HG02623 (cell line): ENCODE measurements around the gene NAPSA.
A peak's percentile ranks its signal among the peaks of the same experiment; 100 is the strongest.
"Not testable (repeated sequence)": the region's sequence is repeated elsewhere in the genome, so short reads cannot be mapped to it uniquely, and the experiment has no call there.

ENCODE experiments used
- ATAC-seq: cut with Tn5 transposase; IDR thresholded peaks from one replicate; pipeline ENCODE4 v1.9.1; 2021; ENCODE audit warnings: moderate library complexity; ENCODE audit not compliant: unreplicated experiment

NAPSA gene

GRCh38 chr19:50361290-50362029 is 4.0 kb downstream of the NAPSA start:
- no peak for ATAC-seq

GRCh38 chr19:50359328-50359818 is 6.1 kb downstream of the NAPSA start:
- no peak for ATAC-seq

- no peak for ATAC-seq
Observed at GRCh38 chr19:50358483-50359327, 6.7 kb downstream of the NAPSA start.

- no peak for ATAC-seq
Observed at GRCh38 chr19:50357178-50358100, 8.0 kb downstream of the NAPSA start.

GRCh38 chr19:50356691-50357177 is 8.7 kb downstream of the NAPSA start:
- ATAC-seq, result no peak

- ATAC-seq, result not testable (repeated sequence)
Observed at GRCh38 chr19:50353487-50353880, 12.0 kb downstream of the NAPSA start.

GRCh38 chr19:50352242-50352641 is 13.2 kb downstream of the NAPSA start:
- ATAC-seq, result no peak

GRCh38 chr19:50349277-50350057 is 16.0 kb downstream of the NAPSA start:
- ATAC-seq, result no peak

- ATAC-seq, result not testable (repeated sequence)
Observed at GRCh38 chr19:50347089-50347581, 18.3 kb downstream of the NAPSA start.

GRCh38 chr19:50344661-50345318 is 20.6 kb downstream of the NAPSA start:
- no peak for ATAC-seq

- ATAC-seq, result peak; percentile 43
Observed at GRCh38 chr19:50341091-50341564, 24.3 kb downstream of the NAPSA start.

- no peak for ATAC-seq
Observed at GRCh38 chr19:50340331-50340730, 25.1 kb downstream of the NAPSA start.

- not testable (repeated sequence) for ATAC-seq
Observed at GRCh38 chr19:50337031-50337430, 28.4 kb downstream of the NAPSA start.

GRCh38 chr19:50334741-50335421 is 30.6 kb downstream of the NAPSA start:
- ATAC-seq, result no peak

- ATAC-seq, result peak; percentile 18
Observed at GRCh38 chr19:50333737-50334617, 31.5 kb downstream of the NAPSA start.

- ATAC-seq, result peak; percentile 36
Observed at GRCh38 chr19:50333235-50333736, 32.2 kb downstream of the NAPSA start.
